NT2/D1 (cell line): ENCODE measurements around the gene UFC1.
A peak's percentile ranks its signal among the peaks of the same experiment; 100 is the strongest.
"Not testable (repeated sequence)": the region's sequence is repeated elsewhere in the genome, so short reads cannot be mapped to it uniquely, and the experiment has no call there.

Experiments
- DNase-seq: peaks from one replicate; pipeline ENCODE4 v3.0.0-alpha.2; 2011; ENCODE audit warnings: low read depth, low spot score
- H3K27me3 ChIP-seq: 2 replicates; pipeline ENCODE4 v1.6.0; 2011; ENCODE audit warnings: mild to moderate bottlenecking; ENCODE audit not compliant: insufficient read length, insufficient read depth
- H3K36me3 ChIP-seq: 2 replicates; pipeline ENCODE4 v1.6.1; 2011; ENCODE audit warnings: mild to moderate bottlenecking, low read length, mixed read lengths; ENCODE audit not compliant: insufficient read depth, insufficient read length
- H3K4me1 ChIP-seq: 2 replicates; pipeline ENCODE4 v1.5.1; 2011; ENCODE audit not compliant: insufficient read depth, insufficient read length
- H3K4me3 ChIP-seq: 2 replicates; pipeline ENCODE4 v1.5.1; 2011; ENCODE audit warnings: low read depth; ENCODE audit not compliant: insufficient read length
- H3K9ac ChIP-seq: 2 replicates; pipeline ENCODE4 v1.6.0; 2011; ENCODE audit warnings: low read depth; ENCODE audit not compliant: insufficient read length
- H3K9me3 ChIP-seq: 2 replicates; pipeline ENCODE4 v1.5.1; 2011; ENCODE audit warnings: mild to moderate bottlenecking, low read length; ENCODE audit not compliant: insufficient read depth
- SUZ12 ChIP-seq: IDR thresholded peaks from 2 replicates; pipeline ENCODE4 v1.6.1; 2011; ENCODE audit not compliant: insufficient read length, insufficient read depth; ENCODE audit errors: extremely low read depth
- YY1 ChIP-seq: IDR thresholded peaks from 2 replicates; pipeline ENCODE4 v1.6.1; 2011; ENCODE audit not compliant: insufficient read length, insufficient read depth
- ZNF274 ChIP-seq: IDR thresholded peaks from 2 replicates; pipeline ENCODE4 v1.6.1; 2011; ENCODE audit warnings: mild to moderate bottlenecking, low read depth, low read length

UFC1 gene

DNA sequence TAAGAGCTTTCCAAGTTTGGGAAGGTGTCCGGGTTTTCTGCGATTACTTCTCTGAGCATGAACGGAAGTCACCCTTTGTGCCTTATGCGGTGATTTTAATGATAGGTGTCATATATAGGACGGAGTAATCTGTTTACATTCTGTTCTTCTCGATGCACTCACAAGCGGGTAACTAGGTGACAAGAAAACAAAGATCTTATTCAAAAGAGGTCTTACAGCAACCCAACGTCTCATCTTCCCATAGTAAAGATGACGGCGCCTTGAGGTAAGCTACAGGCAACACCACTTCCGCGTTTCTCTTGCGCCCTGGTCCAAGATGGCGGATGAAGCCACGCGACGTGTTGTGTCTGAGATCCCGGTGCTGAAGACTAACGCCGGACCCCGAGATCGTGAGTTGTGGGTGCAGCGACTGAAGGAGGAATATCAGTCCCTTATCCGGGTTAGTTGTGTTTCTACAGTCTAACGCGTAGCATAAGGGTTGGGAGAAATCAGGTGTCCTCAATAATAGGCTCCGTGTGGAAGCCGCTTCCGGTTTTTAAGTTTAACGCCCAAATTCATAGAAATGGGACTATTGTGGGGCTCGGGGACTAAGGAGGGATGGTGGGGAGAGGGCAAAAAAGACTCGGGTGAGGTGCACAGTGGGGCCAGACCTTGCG is at the start of gene UFC1:
Gene UFC1 (plus strand): TSS at position 297 of the 656 bp plus-strand sequence. CDS start 20 bp downstream, at position 317.
- Histone ChIP-seq H3K4me1 (peaks cover 2% of the 10 kb centered on the region), H3K9ac (peak within 1 kb of the TSS; percentile 92), H3K4me3 (peak within 1 kb of the TSS; percentile 75), H3K27me3 (no peaks in the 10 kb centered on the region), H3K36me3 (peaks cover 36% of the 10 kb centered on the region), H3K9me3 (no peaks in the 10 kb centered on the region)
- DNase-seq = peak; percentile 85
- peak; percentile 100 for TF ChIP-seq YY1
- TF ChIP-seq SUZ12 = no peak

DNA sequence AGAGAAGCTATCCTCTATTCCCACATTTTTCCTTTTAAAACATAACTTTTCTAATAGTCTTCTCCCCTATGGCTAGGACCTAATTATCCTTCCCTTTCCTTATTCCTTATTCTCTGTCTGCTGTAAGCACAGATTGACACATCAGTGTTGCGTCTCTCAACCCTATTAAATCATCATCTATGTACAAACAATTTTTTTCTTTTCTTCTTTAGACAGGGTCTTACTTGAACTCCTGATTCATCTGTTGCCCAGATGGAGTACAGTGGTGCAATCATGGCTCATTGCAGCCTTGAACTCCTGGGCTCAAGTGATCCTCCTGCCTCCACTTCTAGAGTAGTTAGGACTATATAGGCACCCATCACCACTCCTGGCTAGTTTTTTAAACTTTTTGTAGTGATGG is 47.3 kb upstream of the UFC1 start:
- no peaks in the 10 kb centered on the region for H3K9me3 ChIP-seq
- no peak overlapping the region for H3K4me3 ChIP-seq
- DNase-seq = no peak
- TF ChIP-seq ZNF274 (no peak), YY1 (no peak), SUZ12 (no peak)
- H3K36me3 ChIP-seq = peaks cover 56% of the 10 kb centered on the region
- no peaks in the 10 kb centered on the region for H3K27me3 ChIP-seq
- no peaks in the 10 kb centered on the region for H3K4me1 ChIP-seq
- H3K9ac ChIP-seq = no peak overlapping the region

DNA sequence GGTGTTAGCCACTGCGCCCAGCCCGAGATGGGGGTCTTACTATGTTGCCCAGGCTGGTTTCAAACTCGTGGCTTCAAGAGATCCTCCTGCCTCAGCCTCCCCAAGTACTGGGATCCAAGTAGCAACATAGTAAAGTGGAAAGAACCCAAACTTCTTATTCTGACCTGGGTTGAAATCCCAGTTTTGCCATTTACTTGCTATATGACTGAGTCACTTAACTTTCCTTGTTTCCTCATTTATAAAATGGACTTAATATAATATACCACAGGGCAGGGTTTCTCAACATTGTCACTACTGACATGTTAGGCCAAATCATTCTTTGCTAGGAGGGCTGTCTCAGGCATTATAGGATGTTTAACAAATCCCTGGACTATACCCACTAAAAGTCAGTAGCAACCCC is 42.7 kb upstream of the UFC1 start:
- no peaks in the 10 kb centered on the region for H3K27me3 ChIP-seq
- peaks cover 65% of the 10 kb centered on the region for H3K36me3 ChIP-seq
- H3K9me3 ChIP-seq = no peaks in the 10 kb centered on the region
- H3K4me1 ChIP-seq = no peaks in the 10 kb centered on the region
- no peak for DNase-seq
- H3K4me3 ChIP-seq = no peak overlapping the region
- TF ChIP-seq YY1 (no peak), SUZ12 (no peak), ZNF274 (no peak)
- H3K9ac ChIP-seq = no peak overlapping the region

DNA sequence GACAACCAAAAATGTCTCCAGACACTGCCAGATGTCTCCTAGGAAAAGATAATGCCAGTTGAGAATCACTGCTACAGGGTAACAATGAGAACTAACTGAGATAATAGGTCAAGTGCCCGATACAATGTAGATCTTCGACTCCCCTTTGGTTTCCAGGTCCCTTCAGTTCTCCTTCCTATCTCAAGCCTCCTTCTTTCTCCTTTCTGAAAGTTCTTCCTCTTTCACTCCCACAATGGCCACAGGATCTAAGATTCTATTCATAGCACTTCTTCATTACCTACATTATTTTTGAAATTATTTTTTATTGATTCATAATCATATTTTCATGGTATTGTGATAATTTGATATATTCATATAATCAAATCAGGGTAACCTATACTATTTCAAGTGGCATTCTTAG is 42.3 kb upstream of the UFC1 start:
- Histone ChIP-seq H3K27me3 (no peaks in the 10 kb centered on the region), H3K9me3 (no peaks in the 10 kb centered on the region), H3K36me3 (peaks cover 66% of the 10 kb centered on the region), H3K4me3 (no peak overlapping the region), H3K9ac (no peak overlapping the region), H3K4me1 (no peaks in the 10 kb centered on the region)
- no peak for DNase-seq
- TF ChIP-seq SUZ12 (no peak), YY1 (no peak), ZNF274 (no peak)

DNA sequence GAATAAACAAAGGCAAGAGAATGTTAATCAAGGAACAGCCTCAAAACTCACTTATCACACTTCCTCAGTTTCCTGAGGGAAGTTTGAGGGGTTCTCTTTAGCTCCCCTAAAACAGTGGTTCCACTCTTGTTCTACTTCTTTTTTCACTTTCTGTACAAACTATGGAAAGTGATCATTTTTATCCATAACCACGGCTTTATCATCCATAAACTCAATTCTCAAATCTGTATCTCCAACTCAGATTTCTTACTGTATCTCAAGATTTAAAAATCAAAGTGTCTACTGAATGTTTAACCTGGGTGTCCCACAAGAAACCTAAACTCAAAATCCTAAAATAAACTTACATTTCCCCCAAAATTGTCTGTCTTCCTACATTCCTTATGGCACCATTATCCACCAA is 39.9 kb upstream of the UFC1 start:
- no peak overlapping the region for H3K9ac ChIP-seq
- DNase-seq = no peak
- no peaks in the 10 kb centered on the region for H3K9me3 ChIP-seq
- no peaks in the 10 kb centered on the region for H3K27me3 ChIP-seq
- TF ChIP-seq SUZ12 (no peak), ZNF274 (no peak), YY1 (no peak)
- H3K4me1 ChIP-seq = peaks cover 3% of the 10 kb centered on the region
- H3K4me3 ChIP-seq = no peak overlapping the region
- peaks cover 61% of the 10 kb centered on the region for H3K36me3 ChIP-seq

DNA sequence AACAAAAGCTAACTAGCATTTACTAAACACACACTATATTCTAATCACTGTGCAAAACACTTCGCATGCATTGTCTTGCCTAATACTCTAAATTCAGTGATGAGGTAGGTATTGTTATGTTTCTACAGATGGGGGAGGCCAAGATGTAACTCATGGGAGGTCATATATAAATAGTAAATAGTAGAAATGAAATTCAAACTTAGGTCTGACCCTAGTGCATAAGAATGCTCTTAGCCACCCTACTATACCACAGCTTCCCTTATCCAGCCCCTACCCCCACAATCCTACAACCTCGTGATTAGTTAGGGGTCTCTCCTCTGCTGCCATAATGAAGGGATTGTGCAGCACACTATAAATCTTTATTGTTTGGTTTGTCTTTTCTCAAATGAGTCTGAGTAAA is 39.2 kb upstream of the UFC1 start:
- peaks cover 61% of the 10 kb centered on the region for H3K36me3 ChIP-seq
- H3K9me3 ChIP-seq = no peaks in the 10 kb centered on the region
- H3K27me3 ChIP-seq = no peaks in the 10 kb centered on the region
- H3K9ac ChIP-seq = no peak overlapping the region
- no peak for DNase-seq
- no peak overlapping the region for H3K4me3 ChIP-seq
- TF ChIP-seq SUZ12 = no peak
- no peak for TF ChIP-seq YY1
- no peak for TF ChIP-seq ZNF274
- H3K4me1 ChIP-seq = peaks cover 7% of the 10 kb centered on the region

DNA sequence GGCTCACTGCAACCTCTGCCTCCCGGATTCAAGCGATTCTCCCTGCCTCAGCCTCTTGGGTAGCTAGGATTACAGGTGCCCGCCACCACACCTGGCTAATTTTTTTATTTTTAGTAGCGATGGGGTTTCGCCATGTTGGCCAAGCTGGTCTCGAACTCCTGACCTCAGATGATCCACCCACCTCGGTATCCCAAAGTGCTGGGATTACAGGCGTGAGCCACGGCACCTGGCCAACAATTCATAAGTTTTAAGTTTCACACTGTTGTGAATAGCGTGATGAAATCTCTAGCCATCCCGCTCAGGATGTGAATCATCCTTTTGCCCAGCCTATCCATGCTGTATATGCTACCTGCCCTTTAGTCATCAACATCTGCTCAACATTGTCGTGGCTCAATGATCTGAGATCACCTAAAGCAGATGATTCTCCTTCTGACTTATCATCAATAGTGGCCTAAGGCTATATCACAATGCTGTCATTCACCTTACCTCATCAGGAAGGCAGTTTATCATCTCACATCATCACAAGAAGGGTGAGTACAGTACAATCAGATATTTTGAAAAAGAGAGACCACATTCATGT is 38.6 kb upstream of the UFC1 start:
- Histone ChIP-seq H3K27me3 (no peaks in the 10 kb centered on the region), H3K4me3 (no peak overlapping the region), H3K9ac (no peak overlapping the region), H3K4me1 (peaks cover 10% of the 10 kb centered on the region), H3K9me3 (no peaks in the 10 kb centered on the region), H3K36me3 (peaks cover 61% of the 10 kb centered on the region)
- no peak for DNase-seq
- no peak for TF ChIP-seq ZNF274
- TF ChIP-seq SUZ12 = no peak
- no peak for TF ChIP-seq YY1

DNA sequence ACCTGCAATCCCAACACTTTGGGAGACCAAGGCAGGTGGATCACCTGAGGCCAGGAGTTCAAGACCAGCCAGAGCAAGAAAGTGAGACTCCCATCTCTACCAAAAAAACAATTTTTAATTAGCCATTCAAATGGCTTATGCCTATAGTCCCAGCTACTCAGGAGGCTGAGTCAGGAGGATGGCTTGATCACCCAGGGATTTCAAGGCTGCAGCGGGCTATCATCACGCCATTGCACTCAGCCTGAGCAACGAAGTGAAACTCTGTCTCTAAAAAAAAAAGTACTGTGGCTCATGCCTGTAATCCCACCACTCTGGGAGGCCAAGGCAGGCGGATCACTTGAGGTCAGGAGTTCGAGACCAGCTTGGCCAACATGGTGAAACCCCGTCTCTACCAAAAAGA is 37.8 kb upstream of the UFC1 start:
- not testable (repeated sequence) for H3K9ac ChIP-seq, DNase-seq, H3K4me3 ChIP-seq, H3K27me3 ChIP-seq, H3K4me1 ChIP-seq, H3K9me3 ChIP-seq
- peaks cover 64% of the 10 kb centered on the region for H3K36me3 ChIP-seq
